Activated T-cell treated with anti-CD3 and anti-CD28 coated beads for 48 hours (primary cell): Measurements from ENCODE around the gene IL1RL1.

Source experiments
- DNase-seq: peaks from one replicate; pipeline ENCODE4 v3.0.0-alpha.2; 2020; ENCODE audit warnings: low read depth

IL1RL1 gene

DNA sequence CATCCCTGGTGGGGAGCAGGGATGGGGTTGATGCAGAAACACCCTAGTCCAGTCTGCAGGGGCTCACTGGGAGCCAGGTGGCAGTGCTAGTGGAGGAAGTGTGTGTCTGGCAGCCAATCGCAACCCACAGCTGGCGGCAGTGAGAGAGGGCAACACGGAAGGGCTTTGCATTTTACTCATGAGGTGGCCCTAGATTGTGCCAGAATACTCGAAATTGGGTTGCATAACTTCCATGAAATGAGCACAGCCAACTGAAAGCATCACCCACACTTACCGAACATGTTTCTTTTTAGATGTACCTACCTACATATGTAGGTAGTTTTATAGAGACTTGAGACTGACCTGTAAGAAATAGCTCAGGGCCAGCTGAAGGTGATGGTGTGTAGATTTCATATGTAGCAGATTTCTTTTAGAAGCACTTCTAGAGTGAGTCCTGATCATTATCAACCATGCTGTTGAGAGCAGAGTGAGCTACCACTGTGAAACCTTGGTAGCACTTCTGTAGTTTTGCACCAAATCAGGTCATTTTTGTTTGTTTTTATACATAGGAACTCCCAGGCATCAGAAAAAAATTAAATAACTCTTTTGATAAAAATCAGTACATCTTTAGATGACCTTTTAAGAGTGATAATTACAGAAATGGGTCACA, 57.2 kb downstream of the IL1RL1 start:
- DNase-seq, result no peak

DNA sequence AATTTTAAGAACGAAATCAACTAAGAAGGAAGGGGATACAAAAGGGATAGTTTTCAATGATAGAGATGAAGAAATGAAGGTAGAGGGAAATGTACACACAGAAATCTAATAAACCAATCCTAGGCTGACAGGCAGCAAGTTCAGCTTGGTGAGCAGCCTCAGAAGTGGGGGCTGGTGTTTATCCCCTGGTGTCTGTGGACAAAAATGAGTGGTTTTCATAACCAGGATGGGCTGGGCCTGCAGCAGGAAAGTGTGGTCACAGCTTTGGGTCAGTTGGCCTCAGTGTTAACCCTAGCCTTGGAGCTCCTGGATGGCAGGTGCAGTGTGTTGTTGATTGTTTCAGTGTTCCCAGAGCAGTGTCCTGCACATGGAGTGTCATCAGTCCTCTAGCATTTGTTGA, 58.5 kb downstream of the IL1RL1 start:
- DNase-seq, result no peak

DNA sequence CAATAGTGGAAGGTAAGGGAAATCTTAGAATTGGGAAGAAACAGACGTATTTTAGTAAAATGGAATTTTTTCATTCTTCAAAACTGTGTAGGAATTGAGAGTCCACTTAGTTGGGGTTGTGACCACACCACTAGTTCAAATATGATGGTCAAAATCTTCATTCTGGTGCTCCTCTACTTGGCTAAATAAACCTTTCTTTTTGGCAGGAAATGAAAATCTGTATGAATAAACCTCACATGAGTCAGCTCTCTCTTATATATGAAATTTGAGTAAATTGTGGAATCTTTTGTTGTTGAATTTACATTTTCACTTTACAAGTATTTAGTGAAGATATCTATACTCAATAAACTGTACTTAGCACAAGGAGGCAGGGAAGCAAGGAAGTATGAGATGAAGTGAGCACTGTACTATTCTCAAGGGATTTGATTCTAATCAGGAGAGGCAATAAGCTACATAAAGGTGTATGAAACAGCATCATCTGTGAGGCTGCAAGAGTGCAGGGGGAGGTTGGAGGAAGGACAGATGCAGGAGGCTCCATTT, 64.8 kb downstream of the IL1RL1 start:
- DNase-seq, result no peak

DNA sequence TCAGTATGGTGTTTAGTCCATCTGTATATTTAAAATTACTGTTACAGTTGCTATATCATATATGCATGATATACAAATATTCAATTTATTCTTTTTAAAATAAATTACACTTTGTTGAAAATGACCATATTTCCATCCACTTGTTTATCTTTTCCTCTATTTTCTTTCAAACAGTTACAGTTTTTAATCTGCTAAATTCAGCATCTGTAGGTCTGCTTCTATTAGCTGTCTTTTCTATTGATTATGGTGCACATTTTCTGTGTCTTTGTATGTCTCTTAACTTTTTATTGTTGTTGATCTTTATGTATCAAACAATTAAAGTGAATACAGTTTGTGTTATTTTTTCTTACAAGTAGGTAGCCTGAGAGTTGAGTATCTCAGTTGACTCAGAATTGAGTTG, 72.4 kb downstream of the IL1RL1 start:
- DNase-seq, result no peak

DNA sequence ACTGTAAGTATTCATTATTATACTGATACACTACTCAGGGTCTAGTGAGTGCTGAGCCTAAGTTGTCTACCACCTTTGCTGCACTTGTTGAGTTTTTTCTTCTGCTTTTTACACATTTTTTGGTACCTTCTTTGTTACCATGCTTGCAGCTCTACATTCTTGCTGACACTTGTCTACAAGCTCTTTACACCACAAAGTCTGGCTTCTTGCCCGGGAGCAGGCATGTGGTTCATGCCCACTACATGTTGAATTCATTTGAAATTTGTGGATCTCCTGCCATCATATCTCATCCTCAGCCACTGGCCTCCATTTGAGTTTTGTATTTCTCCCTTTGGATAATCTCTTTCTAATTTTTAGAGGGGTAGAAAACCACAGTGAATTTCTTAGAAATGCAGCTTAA, 74.2 kb downstream of the IL1RL1 start:
- no peak for DNase-seq

DNA sequence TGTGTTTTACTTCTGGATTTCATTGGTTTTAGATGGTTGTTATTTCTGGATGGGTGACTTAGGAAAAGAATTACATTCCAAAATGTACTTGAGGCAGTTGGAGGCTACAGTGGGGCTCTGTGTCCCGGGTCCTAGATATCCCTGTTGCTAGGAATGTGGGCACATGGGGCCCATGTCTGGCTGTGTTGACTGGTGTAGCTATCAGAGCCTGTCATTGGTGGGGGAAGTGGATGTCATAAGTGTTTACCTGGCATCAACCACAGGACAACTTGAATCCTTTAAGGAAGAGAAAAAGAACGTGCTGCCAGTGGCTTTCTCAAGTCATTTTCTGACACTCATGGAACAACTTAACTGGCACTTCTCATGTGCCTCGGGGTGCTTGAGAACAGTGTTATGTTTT, 74.6 kb downstream of the IL1RL1 start:
- no peak for DNase-seq

DNA sequence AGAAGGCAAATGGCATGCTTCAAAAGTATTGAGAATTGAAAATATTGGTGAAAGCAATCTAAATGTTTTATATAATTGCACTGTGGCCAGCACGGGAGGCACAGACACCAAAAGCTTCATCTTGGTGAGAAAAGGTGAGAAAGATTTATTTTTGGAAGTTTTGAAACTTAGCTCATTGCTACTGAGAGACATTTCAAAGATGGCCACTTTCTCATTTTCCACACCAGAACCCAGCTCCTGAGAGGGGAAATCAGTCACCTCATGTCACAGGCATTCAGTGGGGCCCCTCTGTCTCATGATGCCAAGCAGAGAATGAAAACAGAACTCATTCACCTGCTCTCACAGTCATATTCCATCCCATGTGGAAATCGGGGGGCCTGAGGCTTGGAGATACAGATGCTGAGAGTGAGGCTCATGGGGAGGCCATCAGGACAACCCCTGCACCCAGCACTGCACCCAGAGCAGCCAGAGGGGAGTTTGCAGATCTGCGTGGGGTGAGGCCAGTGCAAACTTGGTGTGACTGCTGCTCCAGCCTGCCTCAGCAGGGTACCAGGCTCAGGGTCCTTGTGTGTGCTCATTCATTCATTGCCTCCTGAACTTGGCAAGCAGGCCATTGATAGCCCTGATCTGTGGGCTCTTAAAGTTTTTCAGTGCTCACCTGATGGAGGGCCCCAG, 75.6 kb downstream of the IL1RL1 start:
- DNase-seq, result no peak

DNA sequence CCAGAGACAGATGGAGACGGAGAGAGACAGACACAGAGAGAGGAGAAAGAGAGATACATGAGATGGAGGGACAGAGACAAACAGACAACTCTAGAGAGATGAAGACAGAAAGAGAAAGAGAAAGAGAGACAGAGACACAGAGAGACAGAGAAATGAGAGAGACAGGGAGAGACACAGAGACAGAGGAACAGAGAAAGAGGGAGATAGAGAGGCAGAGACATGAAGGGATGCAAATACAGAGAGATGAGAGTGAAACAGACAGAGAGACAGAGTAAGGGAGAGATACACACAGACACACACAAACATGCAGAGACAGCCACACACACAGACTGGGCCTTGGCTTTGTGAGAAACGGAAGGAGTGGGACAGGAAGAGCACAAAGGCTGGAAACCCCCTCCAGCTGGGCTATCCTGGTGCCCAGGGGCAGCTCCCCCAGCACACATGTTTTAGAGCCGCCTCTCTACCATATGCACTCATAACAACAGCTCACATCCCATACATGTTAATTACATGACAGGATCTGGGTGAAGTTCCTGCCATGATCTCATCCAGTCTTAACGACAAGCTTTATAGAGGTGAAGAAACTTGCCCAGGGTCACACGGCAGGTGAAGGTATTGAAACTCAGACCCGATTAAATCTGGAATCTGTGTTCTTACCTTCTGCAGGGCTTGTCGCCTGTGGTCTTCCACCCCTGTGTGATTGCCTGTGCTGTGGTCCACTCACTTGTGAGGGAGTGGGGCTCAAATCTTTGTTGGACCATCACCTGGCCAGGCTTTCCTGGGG, 76.6 kb downstream of the IL1RL1 start:
- DNase-seq, result no peak

DNA sequence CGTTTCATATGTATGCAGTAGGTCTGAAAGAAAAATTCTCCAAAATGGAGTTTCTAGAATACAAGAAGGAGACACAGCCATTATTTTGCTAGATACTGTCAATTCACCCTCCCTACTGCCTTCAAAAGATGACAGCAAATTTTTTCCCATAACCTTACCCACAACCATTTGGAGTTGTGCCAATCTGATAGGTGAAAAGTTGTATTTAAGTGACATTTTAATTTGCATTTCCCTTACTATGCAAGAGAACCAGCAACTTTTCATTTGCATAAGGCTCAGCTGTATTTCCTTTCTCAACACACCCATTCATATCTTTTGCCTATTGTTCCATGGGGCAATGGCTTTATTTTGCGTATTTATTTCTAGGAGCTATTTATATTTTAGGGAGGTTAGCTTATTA, 80.2 kb downstream of the IL1RL1 start:
- DNase-seq, result no peak

DNA sequence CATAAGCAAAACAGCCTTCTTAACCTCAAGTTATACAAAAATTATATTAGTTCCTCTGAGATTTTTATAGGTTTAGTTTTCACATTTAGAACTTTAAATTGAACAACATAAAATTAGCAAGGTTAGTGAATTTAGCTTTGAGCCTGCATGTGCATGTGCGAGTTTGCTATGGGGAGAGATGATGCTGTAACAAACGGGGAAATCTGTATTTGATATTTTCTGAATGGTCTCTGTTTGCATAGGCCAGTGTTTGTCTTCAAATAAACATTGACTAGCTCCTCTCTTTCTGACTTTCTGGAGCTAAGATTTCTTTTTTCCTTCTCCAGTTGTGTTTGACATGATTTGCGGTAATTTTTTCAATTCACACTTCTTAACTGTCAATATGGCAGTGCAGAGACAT, 80.7 kb downstream of the IL1RL1 start:
- DNase-seq, result no peak

DNA sequence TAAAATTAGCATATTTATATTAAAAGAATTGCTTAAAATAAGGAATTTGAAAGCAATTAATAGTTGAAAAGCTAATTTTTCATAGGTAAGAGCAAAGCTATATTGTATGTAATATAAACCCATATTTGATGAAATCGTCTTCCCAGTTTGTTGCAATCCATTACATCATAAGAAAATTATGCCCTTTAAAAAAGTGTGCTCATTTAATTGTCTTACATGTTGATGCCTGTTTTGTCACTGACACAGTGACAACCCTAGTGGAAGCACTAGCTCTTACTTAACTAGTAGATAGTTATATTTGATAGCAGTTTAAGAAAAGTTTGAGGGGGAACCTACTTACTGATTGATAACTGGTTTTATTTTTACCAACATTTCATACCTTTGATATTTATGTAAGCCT, 81.6 kb downstream of the IL1RL1 start:
- no peak for DNase-seq

DNA sequence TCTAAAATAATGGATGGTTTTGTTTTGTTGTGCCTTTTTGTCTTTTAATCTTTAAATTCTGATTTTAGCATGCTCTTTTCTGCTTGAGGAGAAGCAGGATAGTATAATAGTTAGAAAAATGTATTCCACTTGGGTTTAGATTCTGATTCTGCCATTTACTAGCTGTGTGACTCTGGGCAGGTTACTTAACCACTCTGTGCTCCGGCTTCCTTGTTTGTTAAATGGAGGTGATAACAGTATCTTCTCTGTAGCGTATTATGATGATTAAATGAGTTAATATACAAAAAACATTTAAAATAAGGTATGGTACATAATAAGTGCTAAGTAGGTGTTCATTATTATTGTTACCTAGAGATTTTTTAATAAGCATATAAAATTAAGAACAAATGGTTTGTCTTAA, 84.6 kb downstream of the IL1RL1 start:
- DNase-seq, result no peak

DNA sequence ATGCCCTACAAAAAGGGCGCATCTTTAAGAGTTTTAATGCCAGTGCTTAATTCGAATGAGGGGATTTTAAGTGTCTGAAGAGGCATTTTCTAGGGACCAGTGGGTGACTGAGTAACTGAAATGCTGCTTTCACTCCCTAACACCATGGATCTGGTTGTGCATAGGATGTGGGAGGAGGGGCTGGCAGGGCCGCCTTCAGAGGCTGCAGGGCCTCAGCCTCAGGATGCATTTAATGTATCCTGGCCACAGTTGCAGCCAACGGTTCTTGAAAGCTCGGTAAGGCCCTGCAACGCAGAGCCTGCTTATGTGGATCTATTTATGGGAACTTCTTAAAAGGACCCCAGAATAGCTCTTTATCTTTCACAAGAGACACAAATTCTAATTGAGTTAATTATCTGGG, 85.8 kb downstream of the IL1RL1 start:
- DNase-seq, result no peak

DNA sequence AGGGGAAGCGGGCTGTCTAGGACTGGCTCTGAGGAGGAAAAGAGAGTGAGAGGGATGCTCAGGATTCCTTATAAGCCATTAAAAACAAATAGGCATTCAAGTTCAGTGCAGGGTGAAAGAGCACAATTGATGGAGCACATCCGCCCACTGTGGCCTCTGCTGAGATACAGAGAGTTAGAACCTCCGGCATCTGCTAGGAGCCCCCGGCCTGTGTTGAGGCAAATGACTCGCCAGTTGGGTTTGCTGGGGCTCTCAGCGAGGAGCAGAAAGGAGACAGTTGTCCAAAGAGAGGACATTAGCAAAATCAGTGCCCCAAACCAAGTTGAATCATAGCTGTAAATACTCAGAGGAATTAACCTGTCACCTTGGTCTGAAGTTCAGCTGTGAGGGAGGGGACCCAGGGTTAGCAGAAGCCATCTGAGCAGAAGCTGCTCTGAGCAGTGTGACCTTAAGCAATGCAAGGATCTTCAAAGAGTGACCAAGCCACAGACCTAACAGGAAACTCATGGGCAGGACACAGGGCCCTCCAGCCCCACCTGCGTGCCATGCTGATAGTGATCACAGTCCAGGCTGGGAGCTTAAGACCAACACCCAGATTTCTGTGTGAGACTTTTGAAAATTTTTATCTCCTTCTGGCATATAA, 88.3 kb downstream of the IL1RL1 start:
- DNase-seq, result no peak

DNA sequence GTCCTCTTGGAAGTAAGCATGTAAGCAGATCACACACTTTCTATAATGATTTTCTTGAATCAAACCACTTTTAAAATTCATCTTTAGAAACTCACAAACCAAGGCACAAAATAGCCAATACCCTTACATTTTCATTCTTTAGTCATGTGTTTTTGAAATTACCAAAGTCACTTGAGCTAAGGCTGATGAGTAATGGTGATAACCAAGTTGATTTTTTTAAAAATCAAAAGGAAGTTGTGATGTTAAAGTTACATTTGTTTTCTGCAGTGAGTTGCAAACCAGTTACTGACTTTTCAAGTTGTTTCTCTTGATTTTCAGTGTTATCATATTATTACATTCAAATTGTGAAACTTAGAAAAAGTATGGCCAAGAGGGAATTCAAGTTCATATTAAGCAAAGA, 90.1 kb downstream of the IL1RL1 start:
- DNase-seq, result no peak
